GM23338 (cell line): Measurements from ENCODE around the gene RAP1B.

Experiments used
- CREB1 ChIP-seq: fragments of 250-450 bp; sonication (Bioruptor Pico); IDR thresholded peaks from 2 replicates; pipeline ENCODE4 v1.5.0; 2020; ENCODE audit warnings: low read depth, mild to moderate bottlenecking, moderate library complexity
- EZH2 ChIP-seq: fragments of 200-600 bp; sonication (generic); IDR thresholded peaks from one replicate; pipeline ENCODE4 v1.8.0; 2017; ENCODE audit warnings: antibody characterized with exemption, mild to moderate bottlenecking, low read depth; ENCODE audit not compliant: unreplicated experiment
- EZH2phosphoT487 ChIP-seq: fragments of 200-600 bp; sonication (generic); IDR thresholded peaks from one replicate; pipeline ENCODE4 v1.8.1; 2018; ENCODE audit warnings: antibody characterized with exemption; ENCODE audit not compliant: unreplicated experiment
- POLR2AphosphoS5 ChIP-seq: IDR thresholded peaks from 2 replicates; pipeline ENCODE4 v1.6.1; 2016; ENCODE audit warnings: antibody characterized with exemption, low read depth
- REST ChIP-seq: IDR thresholded peaks from one replicate; pipeline ENCODE4 v1.6.1; 2018; ENCODE audit warnings: antibody characterized with exemption; ENCODE audit not compliant: unreplicated experiment
- TF ChIP-seq, protein P1 (sequence below), 2 experiments: fragments of 200-600 bp in 1 of 2; sonication (generic) in 1 of 2; conservative IDR thresholded peaks; 2 replicates each; pipeline versions ENCODE4 v1.5.1 to v1.6.1; 2016 to 2017; ENCODE audit warnings: antibody characterized with exemption in 2 of 2, low read depth in 2 of 2, mild to moderate bottlenecking in 2 of 2, moderate library complexity in 1 of 2

DNA sequence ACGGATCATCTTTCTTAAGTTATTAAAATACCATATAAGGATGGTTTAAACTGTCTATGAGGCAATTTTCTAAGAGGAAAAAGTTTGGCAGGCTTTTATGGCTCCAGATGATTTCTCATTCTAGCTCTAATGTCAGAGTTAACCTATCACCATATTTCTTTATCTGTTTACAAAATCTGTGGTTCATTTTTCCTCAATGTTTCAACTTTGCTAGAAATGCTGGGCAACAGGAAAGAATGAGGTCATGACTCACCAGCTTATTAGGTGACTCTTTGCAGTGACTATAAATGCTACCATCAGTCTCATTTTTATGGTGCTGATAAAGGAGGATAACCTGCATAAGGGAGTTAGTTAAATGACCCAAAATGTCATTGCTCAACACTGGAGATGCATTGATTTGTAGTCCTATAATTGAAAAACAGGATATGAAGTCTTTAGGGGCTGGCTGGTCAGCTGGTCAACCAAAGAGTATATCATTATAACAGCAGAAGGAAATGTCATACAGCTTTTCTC, 45.3 kb upstream of the RAP1B start:
- TF ChIP-seq, protein P1, sequence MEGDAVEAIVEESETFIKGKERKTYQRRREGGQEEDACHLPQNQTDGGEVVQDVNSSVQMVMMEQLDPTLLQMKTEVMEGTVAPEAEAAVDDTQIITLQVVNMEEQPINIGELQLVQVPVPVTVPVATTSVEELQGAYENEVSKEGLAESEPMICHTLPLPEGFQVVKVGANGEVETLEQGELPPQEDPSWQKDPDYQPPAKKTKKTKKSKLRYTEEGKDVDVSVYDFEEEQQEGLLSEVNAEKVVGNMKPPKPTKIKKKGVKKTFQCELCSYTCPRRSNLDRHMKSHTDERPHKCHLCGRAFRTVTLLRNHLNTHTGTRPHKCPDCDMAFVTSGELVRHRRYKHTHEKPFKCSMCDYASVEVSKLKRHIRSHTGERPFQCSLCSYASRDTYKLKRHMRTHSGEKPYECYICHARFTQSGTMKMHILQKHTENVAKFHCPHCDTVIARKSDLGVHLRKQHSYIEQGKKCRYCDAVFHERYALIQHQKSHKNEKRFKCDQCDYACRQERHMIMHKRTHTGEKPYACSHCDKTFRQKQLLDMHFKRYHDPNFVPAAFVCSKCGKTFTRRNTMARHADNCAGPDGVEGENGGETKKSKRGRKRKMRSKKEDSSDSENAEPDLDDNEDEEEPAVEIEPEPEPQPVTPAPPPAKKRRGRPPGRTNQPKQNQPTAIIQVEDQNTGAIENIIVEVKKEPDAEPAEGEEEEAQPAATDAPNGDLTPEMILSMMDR (conservative IDR thresholded peaks at IDR 0.05; ENCODE audit: low read depth in 2 of 2): no peak
- no peak for TF ChIP-seq POLR2AphosphoS5
- TF ChIP-seq EZH2: no peak
- no peak for TF ChIP-seq CREB1 (CRISPR knock-in tag)
- no peak for TF ChIP-seq REST
- TF ChIP-seq EZH2phosphoT487: no peak
